WTC11 (cell line): ENCODE results near the gene PEBP1. TPM values are rescaled to one million over a fixed set of nuclear protein-coding genes. Genes with fewer than 3 reads are reported as not detected.
A peak's percentile ranks its signal among the peaks of the same experiment; 100 is the strongest.

Source experiments
- ATAC-seq: fragments of 200-7000 bp; cut with Tn5 transposase; 2 replicates; pipeline ENCODE4 v1.10.0; 2021; ENCODE audit warnings: mild to moderate bottlenecking, moderate library complexity
- CTCF ChIA-PET: fragments of 300-600 bp; sonication (Branson Sonifier 250); formaldehyde crosslinking; loops from one replicate; lab custom pipeline; 2021; ENCODE audit warnings: antibody characterized with exemption; lab: Charles Lee
- POLR2A ChIA-PET: fragments of 350-600 bp; sonication (Branson Sonifier 250); formaldehyde crosslinking; loops from one replicate; lab custom pipeline; 2021; ENCODE audit warnings: antibody characterized with exemption; lab: Charles Lee
- DNase-seq: peaks from one replicate; pipeline ENCODE4 v3.0.0; 2021; ENCODE audit warnings: low spot score
- H3K27ac Mint-ChIP-seq: 2 replicates; pipeline ENCODE4 v1.8.0; 2021; ENCODE audit warnings: mixed read lengths
- H3K27me3 Mint-ChIP-seq: 2 replicates; pipeline ENCODE4 v1.8.0; 2021; ENCODE audit warnings: low read depth, mild to moderate bottlenecking, moderate library complexity, mixed read lengths
- H3K36me3 Mint-ChIP-seq: 2 replicates; pipeline ENCODE4 v1.8.0; 2021; ENCODE audit warnings: mixed read lengths
- H3K4me1 Mint-ChIP-seq: 2 replicates; pipeline ENCODE4 v1.8.0; 2022; ENCODE audit warnings: mixed read lengths
- H3K4me3 Mint-ChIP-seq: 2 replicates; pipeline ENCODE4 v1.8.0; 2021; ENCODE audit warnings: mild to moderate bottlenecking, moderate library complexity, mixed read lengths
- H3K9me3 Mint-ChIP-seq: 2 replicates; pipeline ENCODE4 v1.8.0; 2021; ENCODE audit warnings: mixed read lengths
- CBFB ChIP-seq: sonication (generic); formaldehyde crosslinking; IDR thresholded peaks from 2 replicates; pipeline ENCODE4 v1.8.1; 2022; ENCODE audit warnings: mild to moderate bottlenecking, low read depth, missing genetic modification reagents
- ESRRA ChIP-seq: sonication (generic); formaldehyde crosslinking; IDR thresholded peaks from 2 replicates; pipeline ENCODE4 v1.8.1; 2022; ENCODE audit warnings: mild to moderate bottlenecking, missing genetic modification reagents, borderline replicate concordance
- FOXP1 ChIP-seq: sonication (generic); formaldehyde crosslinking; IDR thresholded peaks from 2 replicates; pipeline ENCODE4 v1.8.0; 2022; ENCODE audit warnings: missing genetic modification reagents, mild to moderate bottlenecking, moderate library complexity, borderline replicate concordance
- NR1H2 ChIP-seq: sonication (generic); formaldehyde crosslinking; IDR thresholded peaks from 2 replicates; pipeline ENCODE4 v1.9.0; 2021; ENCODE audit warnings: mild to moderate bottlenecking, moderate library complexity, missing genetic modification reagents
- OVOL2 ChIP-seq: fragments of 250-450 bp; sonication (Bioruptor Pico); IDR thresholded peaks from 2 replicates; pipeline ENCODE4 v1.9.0; 2021; ENCODE audit warnings: mild to moderate bottlenecking, borderline replicate concordance
- PRDM15 ChIP-seq: sonication (generic); formaldehyde crosslinking; IDR thresholded peaks from 2 replicates; pipeline ENCODE4 v1.8.0; 2022; ENCODE audit warnings: missing genetic modification reagents
- ZNF317 ChIP-seq: sonication (generic); formaldehyde crosslinking; IDR thresholded peaks from 2 replicates; pipeline ENCODE4 v1.8.1; 2023; ENCODE audit warnings: low read depth, mild to moderate bottlenecking, moderate library complexity, missing genetic modification reagents, borderline replicate concordance
- ZNF396 ChIP-seq: fragments of 250-450 bp; sonication (Bioruptor Pico); IDR thresholded peaks from 2 replicates; pipeline ENCODE4 v1.8.0; 2021; ENCODE audit warnings: mild to moderate bottlenecking, moderate library complexity, borderline replicate concordance
- ZNF423 ChIP-seq: fragments of 250-450 bp; sonication (Bioruptor Pico); IDR thresholded peaks from 2 replicates; pipeline ENCODE4 v2.1.2; 2022; ENCODE audit warnings: mild to moderate bottlenecking, moderate library complexity
- total RNA-seq: library from RNA; stranded (reverse); gene quantifications from 3 replicates; pipeline ENCODE4 v1.2.3, GENCODE V29; 2021
- TF ChIP-seq, protein P1 (sequence below): sonication (generic); formaldehyde crosslinking; IDR thresholded peaks from 2 replicates; pipeline ENCODE4 v1.8.0; 2023; ENCODE audit warnings: mild to moderate bottlenecking, missing genetic modification reagents
- TF ChIP-seq, protein P2 (sequence below): sonication (generic); formaldehyde crosslinking; IDR thresholded peaks from 2 replicates; pipeline ENCODE4 v1.8.0; 2022; ENCODE audit warnings: mild to moderate bottlenecking, missing genetic modification reagents
- TF ChIP-seq, protein P3 (sequence below): fragments of 250-450 bp; sonication (Bioruptor Pico); IDR thresholded peaks from 2 replicates; pipeline ENCODE4 v1.9.0; 2021; ENCODE audit warnings: mild to moderate bottlenecking, borderline replicate concordance

Gene PEBP1
- total RNA-seq, 1 experiment from 2014 or later: 363 TPM

DNA sequence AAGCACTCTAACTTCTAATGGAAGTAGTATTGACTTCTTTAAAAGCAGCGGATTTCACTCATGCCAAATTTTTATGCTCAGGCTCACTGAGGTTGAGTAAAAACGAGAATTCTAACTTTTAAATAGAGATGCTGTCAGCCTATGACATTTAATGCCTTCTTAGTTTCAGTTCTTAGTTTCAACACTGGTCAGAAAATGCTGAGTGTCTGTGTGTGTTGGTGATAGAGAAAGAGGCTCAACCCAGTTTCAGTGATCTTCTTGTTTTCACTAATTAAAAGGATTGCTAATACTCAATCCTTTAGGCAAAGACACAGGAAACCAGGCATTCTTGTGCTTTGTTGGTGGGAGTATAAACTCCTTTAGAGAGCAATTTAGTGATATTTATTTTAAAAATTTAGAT is 31.0 kb downstream of the PEBP1 start:
- H3K4me3 Mint-ChIP-seq: no peak overlapping the region
- ATAC-seq (no peak), DNase-seq (no peak)
- no peaks in the 10 kb centered on the region for H3K9me3 Mint-ChIP-seq
- ChIA-PET CTCF (interaction anchor here (0.5 to 5.2 kb wide), 5 partner anchors 11 to 209 kb away, joined by 3 to 43 read pairs (median 5); partner anchors contain the start of gene SUDS3), POLR2A (interaction anchor here (0.6 kb wide), 1 partner anchor 26 kb away, joined by 4 read pairs; no protein-coding TSS in a partner anchor)
- TF ChIP-seq, protein P1, sequence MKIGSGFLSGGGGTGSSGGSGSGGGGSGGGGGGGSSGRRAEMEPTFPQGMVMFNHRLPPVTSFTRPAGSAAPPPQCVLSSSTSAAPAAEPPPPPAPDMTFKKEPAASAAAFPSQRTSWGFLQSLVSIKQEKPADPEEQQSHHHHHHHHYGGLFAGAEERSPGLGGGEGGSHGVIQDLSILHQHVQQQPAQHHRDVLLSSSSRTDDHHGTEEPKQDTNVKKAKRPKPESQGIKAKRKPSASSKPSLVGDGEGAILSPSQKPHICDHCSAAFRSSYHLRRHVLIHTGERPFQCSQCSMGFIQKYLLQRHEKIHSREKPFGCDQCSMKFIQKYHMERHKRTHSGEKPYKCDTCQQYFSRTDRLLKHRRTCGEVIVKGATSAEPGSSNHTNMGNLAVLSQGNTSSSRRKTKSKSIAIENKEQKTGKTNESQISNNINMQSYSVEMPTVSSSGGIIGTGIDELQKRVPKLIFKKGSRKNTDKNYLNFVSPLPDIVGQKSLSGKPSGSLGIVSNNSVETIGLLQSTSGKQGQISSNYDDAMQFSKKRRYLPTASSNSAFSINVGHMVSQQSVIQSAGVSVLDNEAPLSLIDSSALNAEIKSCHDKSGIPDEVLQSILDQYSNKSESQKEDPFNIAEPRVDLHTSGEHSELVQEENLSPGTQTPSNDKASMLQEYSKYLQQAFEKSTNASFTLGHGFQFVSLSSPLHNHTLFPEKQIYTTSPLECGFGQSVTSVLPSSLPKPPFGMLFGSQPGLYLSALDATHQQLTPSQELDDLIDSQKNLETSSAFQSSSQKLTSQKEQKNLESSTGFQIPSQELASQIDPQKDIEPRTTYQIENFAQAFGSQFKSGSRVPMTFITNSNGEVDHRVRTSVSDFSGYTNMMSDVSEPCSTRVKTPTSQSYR (CRISPR knock-in tag): no peak
- TF ChIP-seq, protein P2, sequence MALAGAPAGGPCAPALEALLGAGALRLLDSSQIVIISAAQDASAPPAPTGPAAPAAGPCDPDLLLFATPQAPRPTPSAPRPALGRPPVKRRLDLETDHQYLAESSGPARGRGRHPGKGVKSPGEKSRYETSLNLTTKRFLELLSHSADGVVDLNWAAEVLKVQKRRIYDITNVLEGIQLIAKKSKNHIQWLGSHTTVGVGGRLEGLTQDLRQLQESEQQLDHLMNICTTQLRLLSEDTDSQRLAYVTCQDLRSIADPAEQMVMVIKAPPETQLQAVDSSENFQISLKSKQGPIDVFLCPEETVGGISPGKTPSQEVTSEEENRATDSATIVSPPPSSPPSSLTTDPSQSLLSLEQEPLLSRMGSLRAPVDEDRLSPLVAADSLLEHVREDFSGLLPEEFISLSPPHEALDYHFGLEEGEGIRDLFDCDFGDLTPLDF (CRISPR knock-in tag): no peak
- TF ChIP-seq, protein P3, sequence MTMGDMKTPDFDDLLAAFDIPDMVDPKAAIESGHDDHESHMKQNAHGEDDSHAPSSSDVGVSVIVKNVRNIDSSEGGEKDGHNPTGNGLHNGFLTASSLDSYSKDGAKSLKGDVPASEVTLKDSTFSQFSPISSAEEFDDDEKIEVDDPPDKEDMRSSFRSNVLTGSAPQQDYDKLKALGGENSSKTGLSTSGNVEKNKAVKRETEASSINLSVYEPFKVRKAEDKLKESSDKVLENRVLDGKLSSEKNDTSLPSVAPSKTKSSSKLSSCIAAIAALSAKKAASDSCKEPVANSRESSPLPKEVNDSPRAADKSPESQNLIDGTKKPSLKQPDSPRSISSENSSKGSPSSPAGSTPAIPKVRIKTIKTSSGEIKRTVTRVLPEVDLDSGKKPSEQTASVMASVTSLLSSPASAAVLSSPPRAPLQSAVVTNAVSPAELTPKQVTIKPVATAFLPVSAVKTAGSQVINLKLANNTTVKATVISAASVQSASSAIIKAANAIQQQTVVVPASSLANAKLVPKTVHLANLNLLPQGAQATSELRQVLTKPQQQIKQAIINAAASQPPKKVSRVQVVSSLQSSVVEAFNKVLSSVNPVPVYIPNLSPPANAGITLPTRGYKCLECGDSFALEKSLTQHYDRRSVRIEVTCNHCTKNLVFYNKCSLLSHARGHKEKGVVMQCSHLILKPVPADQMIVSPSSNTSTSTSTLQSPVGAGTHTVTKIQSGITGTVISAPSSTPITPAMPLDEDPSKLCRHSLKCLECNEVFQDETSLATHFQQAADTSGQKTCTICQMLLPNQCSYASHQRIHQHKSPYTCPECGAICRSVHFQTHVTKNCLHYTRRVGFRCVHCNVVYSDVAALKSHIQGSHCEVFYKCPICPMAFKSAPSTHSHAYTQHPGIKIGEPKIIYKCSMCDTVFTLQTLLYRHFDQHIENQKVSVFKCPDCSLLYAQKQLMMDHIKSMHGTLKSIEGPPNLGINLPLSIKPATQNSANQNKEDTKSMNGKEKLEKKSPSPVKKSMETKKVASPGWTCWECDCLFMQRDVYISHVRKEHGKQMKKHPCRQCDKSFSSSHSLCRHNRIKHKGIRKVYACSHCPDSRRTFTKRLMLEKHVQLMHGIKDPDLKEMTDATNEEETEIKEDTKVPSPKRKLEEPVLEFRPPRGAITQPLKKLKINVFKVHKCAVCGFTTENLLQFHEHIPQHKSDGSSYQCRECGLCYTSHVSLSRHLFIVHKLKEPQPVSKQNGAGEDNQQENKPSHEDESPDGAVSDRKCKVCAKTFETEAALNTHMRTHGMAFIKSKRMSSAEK (CRISPR knock-in tag): no peak
- TF ChIP-seq ZNF396 (no peak), ZNF423 (CRISPR knock-in tag) (no peak), PRDM15 (CRISPR knock-in tag) (no peak), CBFB (CRISPR knock-in tag) (no peak), ESRRA (CRISPR knock-in tag) (no peak), FOXP1 (CRISPR knock-in tag) (no peak), ZNF317 (no peak), NR1H2 (CRISPR knock-in tag) (no peak), OVOL2 (CRISPR knock-in tag) (no peak)
- H3K27me3 Mint-ChIP-seq: no peaks in the 10 kb centered on the region
- H3K4me1 Mint-ChIP-seq: peaks cover 4% of the 10 kb centered on the region; the same call in 1 of the 2 replicates
- peak overlapping the region; percentile 33; the same call in 1 of the 2 replicates for H3K27ac Mint-ChIP-seq
- H3K36me3 Mint-ChIP-seq: peaks cover 3% of the 10 kb centered on the region; the same call in 1 of the 2 replicates
